GM19043 (cell line): ENCODE results near the gene GLIS1.
"Not testable (repeated sequence)": the region's sequence is repeated elsewhere in the genome, so short reads cannot be mapped to it uniquely, and the experiment has no call there.

Experiments used
- ATAC-seq: cut with Tn5 transposase; IDR thresholded peaks from one replicate; pipeline ENCODE4 v1.9.1; 2021; ENCODE audit warnings: low read depth; ENCODE audit not compliant: unreplicated experiment

The GLIS1 gene

DNA sequence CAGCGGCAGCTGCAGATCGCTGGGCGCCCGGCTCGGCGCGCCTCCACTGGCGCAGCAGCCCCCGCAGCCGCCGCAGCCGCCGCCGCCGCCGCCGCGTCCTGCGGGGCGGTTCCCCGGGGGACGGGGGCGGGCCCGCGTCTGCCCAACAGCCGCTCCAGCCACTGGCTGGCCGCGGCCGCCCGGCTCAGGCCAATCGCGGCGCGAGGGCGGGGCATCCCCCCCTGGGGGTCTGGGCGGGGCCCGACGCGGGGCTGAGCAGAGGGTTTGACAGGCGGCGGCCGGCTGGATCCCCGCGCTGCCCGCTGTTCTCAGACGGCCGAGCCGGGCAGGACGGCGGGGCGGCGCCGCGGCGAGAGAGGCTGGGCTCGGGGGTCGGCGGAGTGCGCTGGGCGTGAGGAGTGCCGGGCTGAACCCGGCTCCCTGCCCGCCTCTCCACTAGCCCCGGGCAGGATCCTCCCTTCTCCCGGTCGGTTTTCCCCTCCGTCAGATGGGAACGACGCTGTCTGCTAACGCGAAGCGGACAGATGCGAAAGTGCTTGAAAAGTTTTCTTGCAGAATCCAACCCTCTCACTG is at the start of gene GLIS1:
Gene GLIS1, minus strand, starts transcription at position 56 of the 573 bp plus-strand sequence. CDS start 1,100 bp downstream, outside the sequence.
- ATAC-seq = peak; percentile 97

DNA sequence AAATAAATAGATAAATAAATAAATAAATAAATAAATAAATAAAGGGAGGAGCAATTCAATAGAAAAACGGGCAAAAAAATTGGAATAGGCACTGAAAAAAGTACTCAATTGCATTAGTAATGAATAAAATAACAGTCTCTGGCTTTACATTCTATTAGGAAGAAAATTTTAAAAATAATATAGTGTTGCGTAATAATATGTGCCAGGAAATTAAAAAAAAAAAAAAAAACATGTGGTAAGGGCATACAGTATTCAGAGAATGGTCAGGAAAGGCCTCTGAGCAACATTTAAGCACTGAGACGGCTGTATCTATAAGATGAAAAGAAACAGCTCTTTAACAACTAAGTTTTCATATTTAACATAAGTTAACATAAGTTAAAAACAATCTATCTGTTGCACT is 48.7 kb upstream of the GLIS1 start:
- ATAC-seq = no peak

DNA sequence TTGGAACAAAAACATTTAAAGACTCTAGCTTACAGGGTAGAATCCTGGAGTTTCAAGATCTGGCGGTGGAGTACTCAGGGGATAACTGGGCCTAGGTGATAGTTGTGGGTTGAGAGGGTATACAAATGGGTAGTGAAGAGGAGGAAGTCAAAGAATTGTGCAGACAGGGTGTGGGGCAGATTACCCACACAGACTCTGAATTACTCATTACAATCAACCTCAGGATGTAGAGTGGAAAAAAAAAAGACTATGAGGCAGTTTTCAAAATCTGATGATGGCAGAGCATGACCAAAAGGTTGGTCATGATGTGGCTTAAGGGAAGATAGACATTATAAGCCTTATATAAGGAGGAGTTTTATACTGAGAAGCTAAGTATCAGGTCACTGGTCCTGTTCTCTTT is 44.1 kb upstream of the GLIS1 start:
- no peak for ATAC-seq

DNA sequence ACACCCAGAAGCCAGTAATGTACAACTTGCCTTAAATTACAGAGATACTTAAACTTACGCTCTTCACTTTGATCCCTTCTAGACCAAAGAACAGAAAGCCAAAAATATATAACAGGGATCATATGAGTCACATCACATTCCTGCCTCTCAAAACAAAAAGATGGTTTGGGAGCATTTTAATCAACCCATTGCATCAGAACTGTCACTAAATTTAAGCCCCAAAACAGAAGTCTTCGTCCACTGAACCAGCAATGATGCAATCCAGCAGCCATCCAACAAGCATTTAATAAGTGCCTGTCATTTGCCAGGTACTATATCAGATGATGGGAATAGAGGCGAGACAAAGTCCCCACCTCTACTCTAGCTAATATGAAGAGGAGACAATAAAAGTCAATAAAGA is 42.7 kb upstream of the GLIS1 start:
- no peak for ATAC-seq

DNA sequence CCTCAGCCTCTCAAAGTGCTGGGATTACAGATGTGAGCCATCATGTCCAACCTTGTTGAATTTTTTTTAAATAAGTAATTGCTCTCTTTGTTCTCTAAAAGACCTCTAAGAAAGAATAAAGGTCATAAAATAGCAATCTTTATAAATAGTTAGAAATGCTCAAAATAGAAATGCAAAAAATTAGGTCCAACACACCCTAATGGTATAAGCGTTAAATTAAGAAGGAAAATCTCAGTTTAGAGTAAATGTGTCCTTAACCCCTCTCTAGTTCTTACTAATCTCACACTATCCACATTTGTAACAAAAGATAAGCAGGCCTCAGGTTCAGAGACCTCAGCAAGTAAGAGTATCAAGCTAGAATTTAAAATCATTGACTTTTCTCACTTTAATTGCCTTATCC is 38.3 kb upstream of the GLIS1 start:
- ATAC-seq = no peak

DNA sequence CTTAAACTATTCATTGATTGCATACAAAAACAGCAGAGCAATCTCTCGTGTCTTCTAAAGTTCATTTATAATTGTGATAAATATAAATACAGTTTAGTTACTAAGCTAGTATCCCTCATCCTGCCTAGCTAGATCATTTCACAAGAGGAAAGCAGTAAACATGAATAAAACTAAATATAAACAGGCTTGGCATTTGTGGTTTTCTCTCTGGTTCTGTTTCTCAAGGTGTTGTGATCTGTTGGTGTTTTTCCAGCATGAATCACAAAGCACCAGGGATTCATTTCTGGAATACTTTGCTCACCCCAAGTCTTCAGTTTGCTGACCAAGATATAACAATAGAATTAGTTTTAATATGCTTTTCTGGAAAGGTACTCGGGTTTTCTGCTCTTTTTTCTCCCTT is 32.7 kb upstream of the GLIS1 start:
- no peak for ATAC-seq

DNA sequence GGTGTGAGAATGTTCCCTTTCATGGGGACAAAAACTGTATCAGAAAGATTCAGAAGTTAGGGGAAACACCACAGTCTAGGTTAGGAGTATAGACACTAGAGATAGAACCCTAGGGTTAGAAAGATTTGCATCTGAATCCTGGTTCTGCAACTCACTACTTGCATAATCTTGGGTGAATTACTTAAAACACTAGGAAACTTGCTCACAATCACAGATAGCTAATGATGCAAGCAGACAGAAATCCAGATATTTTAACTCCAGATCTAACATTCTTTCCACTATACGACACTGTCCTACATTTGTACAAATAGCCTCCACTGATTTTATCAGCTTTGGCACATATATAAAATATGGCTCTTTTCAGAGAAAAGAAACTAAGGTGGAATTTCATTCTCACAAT is 30.8 kb upstream of the GLIS1 start:
- no peak for ATAC-seq

DNA sequence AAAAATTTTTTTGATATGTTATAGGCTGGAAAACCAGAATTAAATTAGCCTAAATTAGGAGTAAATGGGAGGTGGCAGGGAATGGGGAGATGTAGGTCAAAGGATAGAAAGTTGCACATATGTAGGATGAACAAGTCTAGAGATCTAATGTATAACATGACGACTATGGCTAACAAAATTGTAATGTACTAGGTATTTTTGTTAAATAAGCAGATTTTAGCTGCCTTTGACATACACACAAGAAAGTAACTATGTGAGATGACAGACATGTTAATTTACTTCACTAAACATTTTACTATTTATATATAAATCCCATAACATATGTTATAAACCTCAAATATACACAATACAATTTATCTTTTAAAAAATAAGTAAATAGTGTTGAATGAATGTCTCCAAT is 30.2 kb upstream of the GLIS1 start:
- no peak for ATAC-seq

DNA sequence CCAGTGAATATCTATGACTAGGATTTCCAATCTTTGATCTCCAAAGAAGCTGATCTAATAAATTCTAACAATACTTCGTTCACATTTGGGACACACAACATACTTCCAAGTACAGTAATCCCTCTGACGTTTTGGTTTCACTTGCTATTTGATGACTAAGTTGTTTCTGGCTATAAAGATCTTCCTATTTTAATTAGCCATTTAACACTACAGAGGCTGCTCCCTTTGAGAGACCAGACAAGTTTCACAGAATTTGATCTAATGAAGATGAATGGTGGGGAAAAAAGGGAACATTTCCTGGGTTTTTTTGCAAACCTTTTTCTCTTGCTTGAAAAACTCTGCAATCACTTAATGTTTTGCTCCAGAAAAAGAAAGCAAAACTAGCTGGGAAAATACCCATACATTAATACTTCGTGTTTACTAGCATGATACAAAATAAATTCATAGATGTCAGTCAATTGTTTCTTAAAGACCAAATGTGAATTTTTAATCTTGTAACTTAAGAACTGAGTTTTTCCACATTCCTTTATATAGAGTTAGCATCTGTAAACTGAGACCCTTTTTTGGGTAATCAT is 28.0 kb upstream of the GLIS1 start:
- ATAC-seq = no peak

DNA sequence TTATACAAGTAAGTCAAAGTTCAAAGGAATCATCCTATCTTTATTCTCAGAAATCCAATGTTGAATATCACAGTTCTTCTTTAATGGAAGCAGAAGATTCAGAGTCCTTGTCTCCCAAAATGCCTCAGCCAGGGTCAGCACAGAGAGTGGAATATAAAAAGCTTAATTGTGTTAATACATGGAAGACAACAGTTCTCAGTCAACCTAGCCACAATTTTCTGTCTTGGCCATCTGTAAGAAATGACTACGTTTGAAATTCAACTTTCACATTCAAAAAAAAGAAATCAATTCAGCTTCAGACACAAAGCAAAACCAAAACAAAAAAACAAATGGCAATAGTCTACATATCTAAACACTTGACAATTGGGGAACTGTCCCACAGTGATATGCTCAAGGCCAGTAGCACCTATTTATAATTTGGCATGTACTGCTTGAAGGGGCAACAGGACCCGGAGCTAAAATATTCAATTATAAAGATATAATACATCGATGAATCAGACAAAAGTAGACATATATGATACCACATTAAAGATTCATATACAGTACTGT is 27.3 kb upstream of the GLIS1 start:
- no peak for ATAC-seq

DNA sequence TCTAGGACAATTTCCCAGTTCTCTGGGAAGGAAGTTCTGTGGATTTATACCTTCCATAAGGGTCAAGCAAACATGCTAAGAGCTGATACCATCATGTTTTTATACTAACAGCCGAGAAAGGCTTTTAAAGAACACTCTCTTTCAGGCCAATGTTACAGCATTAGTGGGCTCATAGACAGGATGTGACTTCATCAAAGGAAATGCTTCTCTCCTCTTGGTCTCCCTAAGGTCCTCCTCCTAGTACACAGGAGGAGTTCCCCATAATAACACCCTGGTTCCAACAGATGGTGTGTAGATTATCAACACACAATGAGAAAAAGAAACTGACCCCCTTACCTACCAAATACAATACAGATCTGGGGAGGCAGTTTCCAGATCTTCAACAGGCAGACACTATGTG is 26.7 kb upstream of the GLIS1 start:
- ATAC-seq = no peak

DNA sequence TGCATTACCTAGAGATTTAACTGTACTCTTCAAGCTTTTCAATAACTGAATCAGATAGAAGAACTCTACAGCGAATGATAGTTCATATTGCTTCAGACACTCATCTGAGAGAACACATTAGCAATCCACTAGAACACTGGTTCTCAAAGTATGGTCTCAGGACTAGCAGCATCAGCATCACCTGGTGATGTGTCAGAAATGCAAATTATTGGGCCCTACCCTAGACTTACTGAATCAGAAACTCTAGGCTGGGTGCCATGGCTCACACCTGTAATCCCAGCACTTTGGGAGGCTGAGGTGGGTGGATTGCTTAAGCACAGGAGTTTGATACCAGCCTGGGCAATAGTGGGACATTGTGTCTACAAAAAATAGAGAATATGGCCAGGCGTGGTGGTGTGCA is 24.9 kb upstream of the GLIS1 start:
- no peak for ATAC-seq

DNA sequence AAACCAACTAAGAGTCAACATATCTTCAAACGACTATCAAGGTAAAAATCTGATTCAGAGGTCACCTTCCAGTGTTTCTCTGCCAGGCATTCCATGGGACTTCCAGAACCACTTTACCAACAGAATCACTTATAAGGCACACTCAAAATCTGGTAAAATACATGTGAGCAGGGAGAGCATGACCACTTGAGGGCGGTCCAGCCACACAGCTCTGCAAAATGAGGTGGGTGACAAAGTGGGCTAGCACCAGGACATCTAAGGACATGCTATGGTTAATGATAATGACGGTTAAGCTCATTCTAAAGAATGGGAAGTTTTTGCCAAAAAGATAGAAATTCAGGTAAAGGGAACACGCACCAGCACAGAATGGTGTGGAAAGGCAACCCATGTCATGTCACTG is 24.5 kb upstream of the GLIS1 start:
- no peak for ATAC-seq

DNA sequence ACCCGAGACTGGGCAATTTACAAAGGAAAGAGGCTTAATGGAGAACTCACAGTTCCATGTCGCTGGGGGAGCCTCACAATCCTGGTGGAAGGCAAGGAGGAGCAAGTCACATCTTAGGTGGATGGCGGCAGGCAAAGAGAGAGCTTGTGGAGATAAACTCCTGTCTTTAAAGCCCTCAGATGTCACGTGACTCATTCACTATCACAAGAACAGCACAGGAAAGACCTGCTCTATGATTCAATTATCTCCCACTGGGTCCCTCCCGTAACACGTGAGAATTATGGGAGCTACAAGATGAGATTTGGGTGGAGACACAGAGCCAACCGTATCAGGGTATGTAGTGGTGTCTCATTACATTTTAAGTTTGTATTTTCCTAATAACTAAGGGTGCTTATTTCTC is 21.5 kb upstream of the GLIS1 start:
- ATAC-seq = not testable (repeated sequence)

DNA sequence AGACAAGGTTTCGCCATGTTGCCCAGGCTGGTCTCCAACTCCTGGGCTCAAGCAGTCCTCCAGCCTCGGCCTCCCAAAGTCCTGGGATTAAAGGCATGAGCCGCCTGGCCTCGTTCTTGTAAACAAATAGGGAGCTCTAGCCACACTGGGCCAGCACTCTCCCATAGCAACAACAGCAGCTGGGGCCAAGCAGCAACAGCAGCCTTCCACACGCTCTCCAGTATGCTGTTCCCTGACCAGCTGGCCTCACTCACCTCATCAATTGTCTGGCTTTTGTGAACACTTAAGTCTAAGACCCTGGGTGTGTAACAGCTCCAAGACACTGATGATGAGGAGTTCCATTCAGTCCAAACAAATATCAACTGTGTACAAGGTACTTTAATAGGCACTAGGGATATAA is 16.9 kb upstream of the GLIS1 start:
- no peak for ATAC-seq

DNA sequence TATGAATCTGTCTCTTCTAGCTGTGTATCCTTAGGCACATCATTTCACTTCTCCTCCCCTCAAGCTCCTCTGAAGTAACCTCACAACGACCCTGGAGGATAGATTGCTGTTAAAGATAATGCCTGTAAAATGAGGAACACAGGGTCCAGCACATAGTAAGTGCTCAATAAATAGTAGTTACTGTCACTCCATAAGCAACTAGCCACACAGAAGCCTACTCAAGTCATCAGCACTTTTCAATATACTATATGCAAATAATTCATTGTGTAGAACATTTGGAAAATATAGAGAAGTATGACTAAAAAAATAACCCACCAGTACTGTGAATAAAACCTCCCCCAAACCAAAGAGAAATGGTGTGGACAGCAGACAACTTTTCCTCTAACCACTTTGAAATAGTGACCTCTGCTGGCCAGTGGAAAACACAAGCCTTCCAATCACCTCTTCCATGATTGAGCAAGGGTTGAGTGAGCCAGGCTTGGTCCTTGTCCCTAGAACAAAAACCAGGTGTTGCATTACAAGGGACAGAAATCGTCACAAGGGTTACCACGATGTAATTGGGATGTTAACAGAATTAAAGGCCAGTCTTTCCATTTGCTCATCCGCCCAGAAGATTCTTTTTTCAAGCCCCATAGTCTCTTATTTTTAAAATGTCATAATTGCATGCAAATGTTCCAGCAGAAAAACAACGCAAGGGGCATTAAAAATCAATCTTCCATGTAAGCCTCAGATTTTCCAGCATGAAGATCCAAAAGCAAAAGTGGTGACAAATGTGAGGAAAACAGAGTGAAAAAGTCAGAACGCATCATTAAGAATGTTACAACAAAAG is 15.7 kb upstream of the GLIS1 start:
- no peak for ATAC-seq

DNA sequence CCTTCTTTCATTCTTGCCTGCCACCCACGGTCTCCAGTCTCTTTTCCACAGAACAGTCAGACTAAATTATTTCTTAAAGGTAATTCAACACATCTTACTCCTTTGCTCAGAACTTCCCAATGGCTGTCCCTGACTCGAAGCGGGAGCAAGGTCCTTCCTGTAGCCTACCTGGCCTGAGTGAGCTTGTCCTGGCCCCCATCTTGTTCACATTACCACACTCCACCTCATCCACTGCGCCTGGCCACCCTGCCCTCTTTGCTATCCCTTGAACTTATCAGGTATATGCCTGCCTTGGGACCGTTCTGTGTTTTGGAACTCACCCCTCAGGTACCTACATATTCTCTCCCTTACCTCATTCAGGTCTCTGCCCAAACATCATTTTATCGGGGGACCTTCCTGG is 13.3 kb upstream of the GLIS1 start:
- ATAC-seq = no peak

DNA sequence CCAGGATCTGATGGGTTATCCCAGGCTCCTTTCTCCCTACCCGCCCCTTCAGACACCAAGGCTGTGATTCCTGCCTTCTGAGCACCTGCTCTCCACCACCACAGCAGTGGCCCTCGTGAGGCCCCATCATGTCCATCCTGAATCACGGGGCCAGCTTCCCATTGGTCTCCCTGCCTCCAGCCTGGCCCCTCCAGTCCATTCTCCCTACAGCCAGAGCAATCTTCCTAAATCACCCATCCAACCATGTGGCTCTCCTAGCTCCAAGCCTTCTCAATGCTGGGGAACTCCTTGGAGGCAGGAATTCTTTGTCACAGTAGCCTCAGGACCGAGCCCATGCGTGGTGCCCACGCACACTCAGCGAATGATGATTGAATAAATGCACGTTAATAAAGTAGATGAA is 8.9 kb upstream of the GLIS1 start:
- ATAC-seq = no peak

DNA sequence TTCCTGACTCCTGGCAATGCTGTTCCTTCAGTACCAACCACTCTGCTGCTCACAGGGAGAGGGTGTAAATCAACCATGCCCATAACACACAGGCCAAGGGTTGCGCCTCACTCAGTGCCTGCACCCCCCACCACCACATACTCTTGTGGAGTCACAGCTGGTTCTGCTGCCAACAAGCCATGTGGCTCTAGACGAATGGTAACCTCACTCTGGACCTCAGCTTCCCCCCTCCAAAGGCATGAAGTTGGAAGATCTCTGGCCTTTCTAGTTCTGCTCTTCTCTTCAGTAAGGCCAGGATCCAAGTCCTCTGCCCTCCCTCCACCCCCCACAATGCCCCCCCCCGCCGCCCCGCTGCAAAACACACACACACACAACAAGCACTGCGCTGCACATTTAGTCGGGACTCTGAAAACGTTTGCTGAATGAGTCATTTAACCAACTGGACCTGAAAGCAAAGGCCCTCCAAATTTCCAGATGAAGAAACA is 1.7 kb upstream of the GLIS1 start:
- no peak for ATAC-seq

DNA sequence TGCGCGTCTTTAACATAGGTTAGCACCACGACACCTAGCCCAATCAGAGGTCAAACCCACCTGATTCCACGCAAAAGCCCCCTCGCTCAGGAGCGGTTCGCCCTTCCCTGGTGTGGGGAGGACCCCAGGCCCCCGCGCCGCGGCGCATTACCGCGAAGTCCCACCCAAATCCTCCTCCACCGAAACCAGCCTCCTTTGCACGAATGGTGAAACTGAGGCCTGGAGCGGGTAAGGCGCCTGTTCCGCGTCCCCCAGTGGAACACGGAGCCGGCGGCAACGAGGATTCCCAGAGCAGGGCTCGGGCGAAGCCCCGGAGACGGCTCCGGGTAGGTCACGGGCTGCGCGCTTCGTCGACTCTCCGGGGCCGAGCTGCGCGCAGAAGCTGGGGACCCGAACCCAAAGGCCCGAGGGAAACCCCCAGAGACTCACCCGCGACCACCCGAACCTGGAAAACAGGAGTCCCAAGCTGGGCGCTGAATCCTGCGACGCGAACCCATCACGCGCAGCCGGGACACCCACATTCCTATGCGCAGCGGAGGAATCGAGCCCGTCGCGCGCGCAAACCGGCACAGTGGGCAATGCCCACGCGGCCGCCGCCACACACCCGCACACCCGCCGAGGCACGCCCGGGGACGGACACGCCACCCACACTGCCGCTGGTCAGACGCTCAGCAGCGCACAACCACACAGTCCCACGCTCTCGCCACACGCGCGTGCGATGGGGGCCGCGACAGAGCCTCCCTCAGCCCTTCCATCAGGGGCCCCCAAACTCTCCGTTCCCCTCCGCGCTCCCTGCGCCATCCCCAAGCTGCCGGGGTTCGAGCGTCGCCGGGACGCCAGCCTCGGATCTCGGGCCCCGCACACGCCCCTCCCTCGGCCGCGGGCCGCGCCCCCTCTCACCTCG is 507 bp downstream of the GLIS1 start:
- ATAC-seq = peak; percentile 8
